Activated gamma-delta T cell treated with Interleukin-2 at 50 U/mL for 16 hours (primary cell): ENCODE measurements around the gene FAM72A.
"Not testable (repeated sequence)": the region's sequence is repeated elsewhere in the genome, so short reads cannot be mapped to it uniquely, and the experiment has no call there.

Experiments used
- DNase-seq: peaks from one replicate; pipeline ENCODE4 v3.0.0-alpha.2; 2020

Gene FAM72A

GRCh38 chr1:206202789-206203363 lies at the start of gene FAM72A:
TSS of gene FAM72A (minus strand) at chr1:206202839. CDS start at chr1:206202025, 814 bp downstream.
- peak; percentile 95 for DNase-seq

GRCh38 chr1:206250953-206251681 lies 48.5 kb upstream of the FAM72A start:
- not testable (repeated sequence) for DNase-seq

GRCh38 chr1:206246129-206246886 lies 43.7 kb upstream of the FAM72A start:
- DNase-seq, result not testable (repeated sequence)

- DNase-seq, result not testable (repeated sequence)
Measured at GRCh38 chr1:206245479-206245878, 42.8 kb upstream of the FAM72A start.

GRCh38 chr1:206243335-206243734 lies 40.7 kb upstream of the FAM72A start:
- DNase-seq, result not testable (repeated sequence)

GRCh38 chr1:206240288-206240687 lies 37.6 kb upstream of the FAM72A start:
- not testable (repeated sequence) for DNase-seq

- not testable (repeated sequence) for DNase-seq
Measured at GRCh38 chr1:206235190-206235589, 32.6 kb upstream of the FAM72A start.

GRCh38 chr1:206234189-206234916 lies 31.7 kb upstream of the FAM72A start:
- not testable (repeated sequence) for DNase-seq

GRCh38 chr1:206232970-206233645 lies 30.5 kb upstream of the FAM72A start:
- DNase-seq, result not testable (repeated sequence)

- not testable (repeated sequence) for DNase-seq
Measured at GRCh38 chr1:206231989-206232388, 29.4 kb upstream of the FAM72A start.

GRCh38 chr1:206229286-206229685 lies 26.6 kb upstream of the FAM72A start:
- not testable (repeated sequence) for DNase-seq

- not testable (repeated sequence) for DNase-seq
Measured at GRCh38 chr1:206226886-206227285, 24.2 kb upstream of the FAM72A start.

GRCh38 chr1:206225386-206225785 lies 22.7 kb upstream of the FAM72A start:
- not testable (repeated sequence) for DNase-seq

GRCh38 chr1:206224190-206224776 lies 21.6 kb upstream of the FAM72A start:
- not testable (repeated sequence) for DNase-seq

- DNase-seq, result not testable (repeated sequence)
Measured at GRCh38 chr1:206221585-206221984, 18.9 kb upstream of the FAM72A start.

- DNase-seq, result not testable (repeated sequence)
Measured at GRCh38 chr1:206220332-206221000, 17.8 kb upstream of the FAM72A start.

GRCh38 chr1:206219514-206220331 lies 17.1 kb upstream of the FAM72A start:
- not testable (repeated sequence) for DNase-seq

- not testable (repeated sequence) for DNase-seq
Measured at GRCh38 chr1:206218765-206219164, 16.1 kb upstream of the FAM72A start.

- DNase-seq, result not testable (repeated sequence)
Measured at GRCh38 chr1:206218285-206218684, 15.6 kb upstream of the FAM72A start.
